Measurements from ENCODE around the gene ACP7. TPM values are rescaled to one million over a fixed set of nuclear protein-coding genes. Genes with fewer than 3 reads are reported as not detected.
"Not testable (repeated sequence)": the region's sequence is repeated elsewhere in the genome, so short reads cannot be mapped to it uniquely, and the experiment has no call there.

ACP7 gene
- total RNA-seq, 1 donor from 2014 or later = not detected

GRCh38 chr19:39141929-39142328, 57.8 kb downstream of the ACP7 start:
- intact Hi-C loops (cut with DNase I) = no loop called here
- no peak for DNase-seq (ENCODE audit: low spot score)

- no peak for DNase-seq (ENCODE audit: low spot score)
- intact Hi-C loops (cut with DNase I) = no loop called here
Observed at GRCh38 chr19:39142630-39143029, 58.5 kb downstream of the ACP7 start.

DNA sequence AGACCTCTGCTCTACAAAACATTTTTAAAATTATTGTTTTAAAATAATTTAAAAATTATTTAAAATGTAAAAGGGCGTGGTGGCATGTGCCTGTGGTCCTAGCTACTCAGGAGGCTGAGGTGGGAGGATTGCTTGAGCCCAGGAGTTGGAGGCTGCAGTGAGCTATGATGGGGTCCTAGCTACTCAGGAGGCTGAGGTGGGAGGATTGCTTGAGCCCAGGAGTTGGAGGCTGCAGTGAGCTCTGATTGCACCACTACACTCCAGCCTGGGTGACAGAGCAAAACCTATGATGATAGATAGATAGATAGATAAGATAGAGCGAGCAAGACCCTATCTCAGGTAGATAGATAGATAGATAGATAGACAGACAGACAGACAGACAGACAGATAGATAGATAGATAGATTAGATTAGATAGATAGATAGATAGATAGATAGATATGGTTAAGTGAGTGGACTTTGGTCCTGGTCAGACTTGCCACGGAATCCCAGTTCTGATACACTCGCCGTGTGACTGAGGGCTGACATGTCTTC, 59.7 kb downstream of the ACP7 start:
- intact Hi-C loops (cut with DNase I); DNase-seq (ENCODE audit: low spot score): not testable (repeated sequence)

DNA sequence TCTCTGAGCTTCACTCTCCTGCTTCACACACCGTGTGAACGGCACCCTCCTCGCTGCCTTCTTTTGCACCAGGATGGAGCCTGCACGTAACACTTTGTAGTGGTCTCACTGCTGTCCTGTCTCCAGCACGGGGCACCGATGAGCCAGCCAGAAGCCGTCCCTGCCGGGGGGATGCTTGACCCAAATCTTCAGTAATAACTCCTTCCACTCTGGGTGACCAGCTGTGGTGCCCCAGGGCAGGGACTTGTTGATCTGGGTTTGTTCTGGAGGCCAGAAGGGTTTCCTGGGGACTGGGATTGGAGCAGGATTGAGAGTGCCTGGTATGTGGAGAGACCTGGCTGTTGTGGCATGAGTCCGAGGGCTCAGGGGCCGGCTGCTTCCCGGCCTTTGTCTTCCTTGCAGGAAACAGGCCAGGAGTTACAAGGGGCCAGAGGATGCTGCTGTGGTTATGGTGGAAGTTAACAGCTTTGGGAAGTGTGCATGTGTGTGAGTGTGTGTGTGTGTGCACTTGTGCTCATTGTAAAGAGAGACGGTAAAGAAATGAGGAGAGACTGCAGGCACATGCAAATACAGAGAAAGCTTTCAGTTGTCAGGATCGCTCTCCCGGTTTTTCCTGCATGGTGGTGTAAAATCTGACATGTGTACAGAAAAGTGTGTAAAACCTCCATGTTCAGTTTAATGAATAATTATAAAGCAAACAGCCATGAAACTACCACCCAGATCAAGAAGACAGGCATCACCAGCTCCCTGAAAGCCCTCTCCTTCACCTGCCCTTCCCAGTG, 60.3 kb downstream of the ACP7 start:
- no peak for DNase-seq (ENCODE audit: low spot score)
- intact Hi-C loops (cut with DNase I) = no loop called here

- intact Hi-C loops (cut with DNase I) = no loop called here
Observed at GRCh38 chr19:39145180-39145953, 61.2 kb downstream of the ACP7 start.

DNA sequence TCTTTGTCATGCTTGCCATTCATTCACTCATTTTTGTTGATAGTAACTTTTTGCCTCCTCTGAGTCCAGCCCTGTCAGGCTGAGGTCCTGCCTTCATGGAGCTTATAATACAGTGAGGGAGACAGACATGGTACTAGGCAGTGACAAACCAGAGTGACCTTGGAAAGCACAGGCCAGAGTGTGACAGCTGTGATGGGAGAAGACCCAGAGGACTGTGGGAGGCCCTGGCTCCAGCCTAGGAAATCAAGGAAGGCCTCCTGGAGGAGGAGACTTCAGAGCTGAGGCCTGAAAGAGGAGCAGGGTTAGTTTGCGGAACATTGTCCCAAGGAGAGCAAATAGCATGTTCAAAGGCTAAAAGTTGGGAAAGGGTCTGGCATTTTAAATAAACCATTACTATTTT, 61.9 kb downstream of the ACP7 start:
- DNase-seq (ENCODE audit: low spot score) = no peak
- intact Hi-C loops (cut with DNase I) = no loop called here

More at GRCh38 chr19:39145180-39145953, 61.2 kb downstream of the ACP7 start:
- no peak for DNase-seq (ENCODE audit: low spot score)

DNA sequence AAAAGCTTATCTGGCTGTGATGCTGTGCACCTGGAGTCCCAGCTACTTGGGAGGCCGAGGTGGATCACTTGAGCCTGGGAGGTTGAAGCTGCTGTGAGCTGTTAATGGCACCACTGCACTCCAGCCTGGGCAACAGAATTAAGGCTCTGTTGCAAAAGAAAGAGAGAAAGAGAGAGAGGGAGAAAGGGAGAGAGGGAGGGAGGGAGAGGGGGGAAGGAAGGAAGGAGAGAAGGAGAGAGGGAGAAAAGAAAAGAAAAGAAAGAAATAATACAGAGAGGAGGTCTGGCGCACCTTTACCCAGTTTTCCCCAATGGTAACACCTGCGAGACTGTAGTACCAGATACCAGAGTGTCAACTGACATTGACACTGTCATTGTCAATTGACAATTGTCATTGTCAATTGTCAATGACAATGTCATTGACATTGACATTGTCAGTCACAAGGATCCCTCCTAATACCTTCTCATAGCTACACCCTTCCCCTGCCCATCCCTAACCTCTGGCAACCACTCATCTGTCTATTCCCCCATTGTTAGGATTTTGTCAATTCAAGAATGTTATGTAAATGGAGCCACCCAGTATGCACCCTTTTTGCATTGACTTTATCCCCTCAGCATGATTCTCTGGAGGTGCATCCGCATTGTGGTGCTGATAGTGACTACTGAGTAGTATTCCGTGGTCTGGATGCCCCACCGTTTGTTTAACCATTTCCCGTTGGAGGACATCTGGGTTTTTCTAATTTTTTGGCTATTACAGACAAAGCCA, 62.7 kb downstream of the ACP7 start:
- no peak for DNase-seq (ENCODE audit: low spot score)
- intact Hi-C loops (cut with DNase I) = no loop called here

GRCh38 chr19:39147480-39147879, 63.3 kb downstream of the ACP7 start:
- no peak for DNase-seq (ENCODE audit: low spot score)
- intact Hi-C loops (cut with DNase I) = no loop called here

DNA sequence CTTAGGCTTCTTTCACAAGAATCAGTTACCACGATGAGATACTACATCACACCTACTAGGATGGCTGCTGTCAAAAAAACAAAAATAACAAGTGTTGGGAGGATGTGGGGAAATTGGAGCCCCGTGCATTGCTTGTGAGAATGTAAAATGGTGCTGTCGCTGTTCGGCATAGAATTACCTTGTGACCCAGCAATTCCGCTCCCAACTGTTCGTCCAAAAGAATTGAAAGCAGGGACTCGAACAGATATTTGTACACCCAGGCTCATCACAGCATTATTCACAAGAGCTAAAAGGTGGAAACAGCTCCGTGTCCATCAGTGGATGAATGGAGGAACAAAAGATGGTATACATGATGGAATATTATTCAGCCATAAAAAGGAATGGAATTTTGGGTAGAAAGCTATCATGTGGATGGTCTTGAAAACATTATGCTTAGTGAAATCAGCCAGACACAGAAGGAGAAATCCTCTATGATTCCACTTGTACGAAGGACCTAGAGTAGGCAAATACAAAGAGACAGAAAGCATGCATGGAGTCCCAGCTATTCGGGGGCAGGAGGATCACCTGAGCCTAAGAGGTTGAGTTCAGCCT, 64.9 kb downstream of the ACP7 start:
- intact Hi-C loops (cut with DNase I) = no loop called here
- no peak for DNase-seq (ENCODE audit: low spot score)

GRCh38 chr19:39150235-39150634, 66.1 kb downstream of the ACP7 start:
- intact Hi-C loops (cut with DNase I) = no loop called here
- no peak for DNase-seq (ENCODE audit: low spot score)

GRCh38 chr19:39150807-39151600, 66.8 kb downstream of the ACP7 start:
- DNase-seq (ENCODE audit: low spot score) = no peak

GRCh38 chr19:39152066-39152465, 67.9 kb downstream of the ACP7 start:
- intact Hi-C loops (cut with DNase I) = no loop called here
- DNase-seq (ENCODE audit: low spot score) = no peak

More at GRCh38 chr19:39150807-39151600, 66.8 kb downstream of the ACP7 start:
- intact Hi-C loops (cut with DNase I) = no loop called here

DNA sequence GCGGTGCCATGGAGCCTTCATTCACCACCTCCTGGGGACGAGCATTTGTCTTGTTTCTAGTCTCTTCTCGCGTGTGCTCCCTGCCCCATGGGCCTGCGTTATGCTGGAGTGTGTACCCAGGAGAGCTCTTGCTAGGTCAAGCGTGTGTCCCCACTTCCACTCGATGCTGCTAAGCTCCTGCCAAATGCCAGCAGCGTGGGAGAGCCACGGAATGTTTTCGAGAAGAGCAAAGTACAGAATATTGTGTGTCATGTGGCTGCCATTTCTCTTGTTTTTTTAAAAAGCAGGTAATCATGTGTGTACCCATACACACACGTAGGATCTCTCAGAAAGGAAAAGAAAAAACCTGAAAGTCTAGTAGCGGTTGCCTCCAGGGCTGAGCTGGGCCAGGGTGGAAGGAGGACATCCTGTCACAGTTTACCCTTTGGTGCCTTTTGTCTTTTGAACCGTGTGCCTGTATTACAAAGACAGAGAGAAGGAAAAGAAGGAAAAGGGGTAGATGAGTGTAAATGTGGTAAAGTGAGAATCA, 70.0 kb downstream of the ACP7 start:
- intact Hi-C loops (cut with DNase I) = no loop called here
- no peak for DNase-seq (ENCODE audit: low spot score)

GRCh38 chr19:39154629-39155100, 70.5 kb downstream of the ACP7 start:
- DNase-seq (ENCODE audit: low spot score) = no peak

DNA sequence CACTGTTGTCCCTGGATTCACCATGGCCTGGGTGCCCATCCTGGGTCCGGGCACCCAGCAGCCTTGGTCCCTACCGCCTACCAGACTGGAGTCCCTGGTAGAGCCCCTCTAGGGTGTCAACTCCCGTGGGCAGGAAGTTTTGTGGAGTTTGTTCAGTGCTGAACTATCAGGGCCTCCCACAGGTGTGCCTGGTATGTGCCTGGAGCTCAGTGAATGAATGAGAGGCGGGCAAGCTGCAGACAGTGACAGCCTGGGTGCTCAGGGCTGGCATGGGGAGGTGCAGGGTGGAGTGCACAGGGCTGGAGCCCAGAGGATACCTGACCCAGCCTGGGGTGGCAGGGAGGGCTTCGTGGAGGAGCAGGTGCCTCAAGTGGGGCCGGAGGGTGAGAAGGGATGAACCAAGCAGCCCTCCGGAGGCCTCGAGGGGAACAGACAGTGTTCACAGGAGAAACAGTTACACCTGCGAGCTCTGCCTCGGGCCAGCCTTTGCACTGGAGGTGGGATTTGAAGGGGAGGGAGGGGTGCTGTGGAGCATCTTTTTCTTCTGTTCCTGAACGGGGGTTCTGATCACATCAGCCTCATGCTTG, 71.0 kb downstream of the ACP7 start:
- intact Hi-C loops (cut with DNase I) = no loop called here
- DNase-seq (ENCODE audit: low spot score) = no peak

More at GRCh38 chr19:39154629-39155100, 70.5 kb downstream of the ACP7 start:
- intact Hi-C loops (cut with DNase I) = no loop called here

GRCh38 chr19:39155741-39156140, 71.6 kb downstream of the ACP7 start:
- DNase-seq (ENCODE audit: low spot score) = no peak
- intact Hi-C loops (cut with DNase I) = no loop called here

DNA sequence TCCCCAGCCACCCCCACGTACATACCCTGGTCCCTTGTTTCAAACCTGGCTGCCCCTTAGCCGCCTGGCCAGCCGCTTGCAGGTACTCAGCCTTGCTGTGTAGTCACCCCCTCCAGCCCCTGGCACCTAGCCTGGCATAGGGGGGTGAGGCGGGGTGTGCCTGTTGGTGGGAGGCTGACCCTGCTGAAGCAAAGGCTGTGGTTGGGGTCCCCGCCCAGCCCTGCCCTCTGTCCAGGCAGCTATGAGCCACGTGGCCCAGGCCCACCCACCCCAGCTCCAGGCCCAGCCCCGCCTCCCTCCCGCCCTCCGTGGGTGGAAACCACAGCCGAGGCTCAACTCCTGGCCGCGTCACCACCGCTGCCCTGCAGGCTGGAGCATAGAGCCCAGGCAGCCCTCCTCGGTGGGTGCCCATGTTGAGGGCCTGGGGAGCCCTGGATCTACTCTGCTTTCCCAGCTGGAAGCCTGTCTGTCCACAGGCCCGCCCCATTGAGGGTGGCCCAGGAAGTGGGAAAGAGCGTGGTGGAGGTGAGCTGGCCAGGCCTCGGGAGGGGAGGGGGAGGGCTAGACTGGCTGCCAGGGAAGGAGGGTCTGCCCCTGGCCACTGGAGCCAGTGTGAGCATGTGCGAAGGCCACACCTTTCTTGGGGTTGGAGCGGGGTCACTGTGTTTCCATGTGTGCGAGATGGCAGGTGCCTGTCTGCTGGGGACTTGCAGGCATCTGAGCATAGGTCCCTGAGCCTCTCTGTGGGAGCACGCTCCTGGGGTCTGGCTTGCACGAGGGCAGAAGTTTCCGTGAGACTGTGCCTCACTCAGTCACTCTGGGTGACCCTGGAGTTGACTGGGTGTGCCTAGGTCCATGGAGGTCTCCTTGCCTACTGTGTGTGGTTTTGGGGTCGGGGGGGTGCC, 72.4 kb downstream of the ACP7 start:
- intact Hi-C loops (cut with DNase I) = no loop called here
- DNase-seq (ENCODE audit: low spot score) = no peak

Measured in cardiac septum (tissue), 1 donor.